Fibroblast of skin of right quadriceps (primary cell): ENCODE measurements around the gene KRTAP5-9.
"Not testable (repeated sequence)": the region's sequence is repeated elsewhere in the genome, so short reads cannot be mapped to it uniquely, and the experiment has no call there.

Experiments used
- DNase-seq: peaks from one replicate; pipeline ENCODE4 v3.0.0-alpha.2; 2013

The KRTAP5-9 gene

DNA sequence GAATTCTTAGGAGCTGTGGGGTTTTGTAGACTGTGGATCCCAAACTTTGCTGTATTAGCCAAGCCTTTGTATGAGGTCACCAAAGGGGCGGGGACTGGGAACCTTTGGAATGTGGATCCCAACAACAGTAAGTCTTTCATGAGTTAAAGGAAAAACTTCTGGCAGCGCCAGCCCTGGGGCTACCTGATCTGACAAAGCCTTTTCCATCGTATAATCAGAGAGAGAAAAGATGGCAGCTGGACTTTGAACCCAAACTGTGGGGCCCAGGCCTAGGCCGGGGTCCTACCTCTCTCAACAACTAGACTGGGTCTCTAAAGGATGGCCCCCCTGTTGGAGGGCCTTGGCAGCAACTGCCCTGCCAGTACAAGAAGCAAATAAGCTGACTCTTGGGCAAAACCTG lies 40.1 kb downstream of the KRTAP5-9 start:
- DNase-seq = not testable (repeated sequence)

DNA sequence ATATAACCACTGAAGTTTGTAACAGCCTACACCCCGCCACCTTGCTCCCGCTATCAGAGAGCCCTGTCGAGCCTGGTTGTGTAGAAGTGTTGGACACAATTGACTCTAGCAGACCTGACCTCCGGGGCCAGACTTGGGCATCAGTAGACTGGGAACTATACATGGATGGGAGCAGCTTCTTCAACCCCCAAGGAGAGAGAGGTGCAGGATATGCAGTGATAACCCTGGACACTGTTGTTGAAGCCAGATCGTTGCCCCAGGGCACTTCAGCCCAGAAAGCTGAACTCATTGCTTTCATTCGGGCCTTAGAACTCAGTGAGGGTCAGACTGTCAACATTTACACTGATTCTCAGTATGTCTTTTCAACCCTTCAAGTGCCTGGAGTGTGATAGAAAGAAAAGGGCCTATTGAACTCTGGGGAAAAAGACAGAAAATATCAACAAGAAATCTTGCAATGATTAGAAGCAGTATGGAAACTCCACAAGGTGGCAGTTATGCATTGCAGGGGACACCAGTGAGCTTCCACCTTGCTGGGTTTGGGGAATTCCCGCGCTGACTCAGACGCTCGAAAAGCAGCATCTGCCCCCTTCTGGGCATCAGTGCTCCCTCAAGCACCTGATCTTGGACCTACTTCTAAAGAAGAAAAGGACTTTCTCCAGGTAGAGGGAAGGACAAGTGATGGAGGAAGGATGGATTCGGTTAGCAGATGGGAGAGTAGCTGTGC lies 40.8 kb downstream of the KRTAP5-9 start:
- not testable (repeated sequence) for DNase-seq

DNA sequence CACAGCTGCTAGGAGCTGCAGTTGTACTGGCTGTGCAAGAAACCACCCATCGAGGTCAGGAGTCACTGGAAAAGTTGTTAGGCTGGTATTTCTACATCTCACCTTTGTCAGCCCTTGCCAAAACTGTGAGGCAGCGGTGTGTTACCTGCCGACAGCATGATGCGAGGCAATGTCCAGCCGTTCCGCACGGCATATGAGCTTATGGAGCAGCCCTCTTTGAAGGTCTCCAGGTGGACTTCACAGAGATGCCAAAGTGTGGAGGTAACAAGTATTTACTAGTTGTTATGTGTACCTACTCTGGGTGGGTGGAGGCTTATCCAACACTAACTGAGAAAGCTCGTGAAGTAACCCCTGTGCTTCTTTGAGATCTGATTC lies 41.3 kb downstream of the KRTAP5-9 start:
- DNase-seq = not testable (repeated sequence)
